HG03575 (cell line): Measurements from ENCODE around the gene GRM4.

ENCODE experiments used
- ATAC-seq: cut with Tn5 transposase; IDR thresholded peaks from one replicate; pipeline ENCODE4 v1.9.1; 2021; ENCODE audit not compliant: unreplicated experiment, insufficient number of reproducible peaks, low FRiP score; ENCODE audit errors: extremely low read depth

Gene GRM4

GRCh38 chr6:34145161-34146020 lies 496 bp downstream of the GRM4 start:
- ATAC-seq, result no peak

GRCh38 chr6:34144581-34145160 lies 1.2 kb downstream of the GRM4 start:
- no peak for ATAC-seq

- ATAC-seq, result no peak
Measured at GRCh38 chr6:34143884-34144580, 1.9 kb downstream of the GRM4 start.

GRCh38 chr6:34143196-34143883 lies 2.5 kb downstream of the GRM4 start:
- ATAC-seq, result no peak

GRCh38 chr6:34142061-34142998 lies 3.6 kb downstream of the GRM4 start:
- no peak for ATAC-seq

- no peak for ATAC-seq
Measured at GRCh38 chr6:34140075-34140474, 5.8 kb downstream of the GRM4 start.

GRCh38 chr6:34138914-34139510 lies 6.9 kb downstream of the GRM4 start:
- ATAC-seq, result no peak

- no peak for ATAC-seq
Measured at GRCh38 chr6:34138191-34138590, 7.7 kb downstream of the GRM4 start.

GRCh38 chr6:34135541-34135940 lies 10.3 kb downstream of the GRM4 start:
- no peak for ATAC-seq

- ATAC-seq, result no peak
Measured at GRCh38 chr6:34132486-34133185, 13.3 kb downstream of the GRM4 start.

GRCh38 chr6:34131326-34132290 lies 14.3 kb downstream of the GRM4 start:
- no peak for ATAC-seq

GRCh38 chr6:34130862-34131261 lies 15.0 kb downstream of the GRM4 start:
- ATAC-seq, result no peak

GRCh38 chr6:34129753-34130152 lies 16.1 kb downstream of the GRM4 start:
- ATAC-seq, result no peak

GRCh38 chr6:34128045-34128444 lies 17.8 kb downstream of the GRM4 start:
- no peak for ATAC-seq

GRCh38 chr6:34126419-34126818 lies 19.5 kb downstream of the GRM4 start:
- no peak for ATAC-seq

- no peak for ATAC-seq
Measured at GRCh38 chr6:34125939-34126338, 19.9 kb downstream of the GRM4 start.
